ENCODE results near the gene GNB1. TPM values are rescaled to one million over a fixed set of nuclear protein-coding genes. Genes with fewer than 3 reads are reported as not detected.

GNB1 gene
- total and polyA plus RNA-seq, 9 of the 15 experiments (the other 6 are each of a cell fraction or from before 2014, with no cell fraction given), result 34.3 to 388 (median 114) TPM

- TF ChIP-seq BCLAF1 (IDR thresholded peaks at IDR 0.05; ENCODE audit: borderline replicate concordance in 1 of 2, control insufficient read depth in 1 of 2, low read depth in 2 of 2, low read length in 1 of 2), result no peak
- TF ChIP-seq ZBTB26 (CRISPR knock-in tag; IDR thresholded peaks at IDR 0.05), result no peak
- TF ChIP-seq ZNF253 (CRISPR knock-in tag; conservative IDR thresholded peaks at IDR 0.05), result no peak
- peak; percentile 36; the same call in 1 of the 2 replicates for TF ChIP-seq VEZF1 (CRISPR knock-in tag; IDR thresholded peaks at IDR 0.05)
- no peak for TF ChIP-seq CREB3L1 (IDR thresholded peaks at IDR 0.05; ENCODE audit: borderline replicate concordance, low read depth)
- TF ChIP-seq CCNT2 (IDR thresholded peaks at IDR 0.05; ENCODE audit: borderline replicate concordance, extremely low read depth, insufficient read length, low read depth, low read length), result peak; percentile 98
- no peak for TF ChIP-seq THRAP3 (IDR thresholded peaks at IDR 0.05; ENCODE audit: borderline replicate concordance)
- no peak for TF ChIP-seq CSDE1 (IDR thresholded peaks at IDR 0.05)
- peak; percentile 68 for TF ChIP-seq USF2 (CRISPR knock-in tag; IDR thresholded peaks at IDR 0.05)
- no peak for TF ChIP-seq ZNF592 (IDR thresholded peaks at IDR 0.05)
- no peak; the same call in 1 of the 2 replicates for TF ChIP-seq RAD51 (IDR thresholded peaks at IDR 0.05; ENCODE audit: borderline replicate concordance, low read depth)
- 0 out of 2 replicates have a peak, but pooled peaks have one; percentile 48 for TF ChIP-seq LCOR (CRISPR knock-in tag; IDR thresholded peaks at IDR 0.05)
Observed at GRCh38 chr1:1919304-1920056, 28.6 kb upstream of the GNB1 start (continued).
